SK-N-SH treated with all-trans-retinoic acid at 6 μM for 48 hours (cell line): Measurements from ENCODE around the gene KBTBD12.

ENCODE experiments used
- ATAC-seq: fragments of 200-7000 bp; cut with Tn5 transposase; 3 replicates; pipeline ENCODE4 v1.9.1; 2020; ENCODE audit warnings: mild to moderate bottlenecking, moderate library complexity
- ARNTL ChIP-seq: fragments of 450-650 bp; formaldehyde crosslinking; IDR thresholded peaks from 2 replicates; pipeline ENCODE4 v1.5.0; 2020; ENCODE audit warnings: low read depth, mild to moderate bottlenecking, moderate library complexity, borderline replicate concordance
- BACH2 ChIP-seq: fragments of 250-450 bp; sonication (Bioruptor Pico); IDR thresholded peaks from 2 replicates; pipeline ENCODE4 v1.9.0; 2021; ENCODE audit warnings: mild to moderate bottlenecking, borderline replicate concordance
- CREB5 ChIP-seq: fragments of 250-450 bp; sonication (Bioruptor Pico); IDR thresholded peaks from 2 replicates; pipeline ENCODE4 v1.5.1; 2020; ENCODE audit warnings: low read depth, mild to moderate bottlenecking, moderate library complexity
- CSDC2 ChIP-seq: fragments of 250-450 bp; sonication (Bioruptor Pico); IDR thresholded peaks from 2 replicates; pipeline ENCODE4 v1.5.0; 2020; ENCODE audit warnings: mild to moderate bottlenecking, moderate library complexity
- ESRRG ChIP-seq: fragments of 250-450 bp; sonication (Bioruptor Pico); IDR thresholded peaks from 2 replicates; pipeline ENCODE4 v1.6.1; 2021; ENCODE audit warnings: mild to moderate bottlenecking
- GLIS3 ChIP-seq: fragments of 250-450 bp; sonication (Bioruptor Pico); IDR thresholded peaks from 2 replicates; pipeline ENCODE4 v1.5.0; 2020; ENCODE audit warnings: mild to moderate bottlenecking, moderate library complexity
- OSR1 ChIP-seq: fragments of 250-450 bp; sonication (Bioruptor Pico); IDR thresholded peaks from 2 replicates; pipeline ENCODE4 v1.8.0; 2022; ENCODE audit warnings: moderate library complexity, mild to moderate bottlenecking, inconsistent platforms
- PATZ1 ChIP-seq: fragments of 250-450 bp; sonication (Bioruptor Pico); IDR thresholded peaks from 2 replicates; pipeline ENCODE4 v1.8.0; 2020; ENCODE audit warnings: mild to moderate bottlenecking, moderate library complexity, borderline replicate concordance
- POU6F1 ChIP-seq: fragments of 250-450 bp; sonication (Bioruptor Pico); IDR thresholded peaks from 2 replicates; pipeline ENCODE4 v1.8.0; 2021; ENCODE audit warnings: low read depth, mild to moderate bottlenecking, moderate library complexity, borderline replicate concordance
- RARB ChIP-seq: fragments of 250-450 bp; sonication (Bioruptor Pico); IDR thresholded peaks from 2 replicates; pipeline ENCODE4 v1.8.0; 2021; ENCODE audit warnings: mild to moderate bottlenecking, moderate library complexity
- SNAI2 ChIP-seq: fragments of 250-450 bp; sonication (Bioruptor Pico); IDR thresholded peaks from 2 replicates; pipeline ENCODE4 v1.5.0; 2020; ENCODE audit warnings: mild to moderate bottlenecking, moderate library complexity
- TOX ChIP-seq: fragments of 250-450 bp; sonication (Bioruptor Pico); IDR thresholded peaks from 2 replicates; pipeline ENCODE4 v1.8.0; 2021; ENCODE audit warnings: mild to moderate bottlenecking, moderate library complexity, borderline replicate concordance
- TSHZ2 ChIP-seq: fragments of 250-450 bp; sonication (Bioruptor Pico); IDR thresholded peaks from 2 replicates; pipeline ENCODE4 v1.5.0; 2020; ENCODE audit warnings: mild to moderate bottlenecking, moderate library complexity
- ZC3H10 ChIP-seq: fragments of 250-450 bp; sonication (Bioruptor Pico); IDR thresholded peaks from 2 replicates; pipeline ENCODE4 v1.5.1; 2021; ENCODE audit warnings: mild to moderate bottlenecking, moderate library complexity
- ZFP3 ChIP-seq: fragments of 250-450 bp; sonication (Bioruptor Pico); IDR thresholded peaks from 2 replicates; pipeline ENCODE4 v1.5.0; 2020; ENCODE audit warnings: mild to moderate bottlenecking, moderate library complexity
- ZFP30 ChIP-seq: fragments of 450-650 bp; formaldehyde crosslinking; IDR thresholded peaks from 2 replicates; pipeline ENCODE4 v1.5.0; 2022; ENCODE audit warnings: mild to moderate bottlenecking, moderate library complexity
- ZNF565 ChIP-seq: fragments of 450-650 bp; formaldehyde crosslinking; conservative IDR thresholded peaks from 2 replicates; pipeline ENCODE4 v1.5.0; 2020; ENCODE audit warnings: low read depth, mild to moderate bottlenecking, moderate library complexity
- ZNF70 ChIP-seq: fragments of 450-650 bp; formaldehyde crosslinking; IDR thresholded peaks from 2 replicates; pipeline ENCODE4 v1.5.0; 2020; ENCODE audit warnings: mild to moderate bottlenecking, moderate library complexity
- ZNF8 ChIP-seq: fragments of 450-650 bp; formaldehyde crosslinking; IDR thresholded peaks from 2 replicates; pipeline ENCODE4 v1.5.0; 2020; ENCODE audit warnings: mild to moderate bottlenecking, moderate library complexity

Gene KBTBD12

GRCh38 chr3:128004661-128005060, 89.6 kb downstream of the KBTBD12 start (continued):
- no peak for TF ChIP-seq ZFP30 (CRISPR knock-in tag)
- no peak for TF ChIP-seq BACH2 (CRISPR knock-in tag)
- no peak for TF ChIP-seq ESRRG (CRISPR knock-in tag)
- no peak for TF ChIP-seq GLIS3
- no peak for TF ChIP-seq RARB
- TF ChIP-seq ZNF565 (CRISPR knock-in tag): no peak

- TF ChIP-seq TSHZ2 (no peak), ZFP30 (CRISPR knock-in tag) (no peak), RARB (no peak), ZC3H10 (CRISPR knock-in tag) (no peak), ZFP3 (CRISPR knock-in tag) (no peak), SNAI2 (CRISPR knock-in tag) (no peak)
- TF ChIP-seq, all 23 proteins: peak for 0
- ATAC-seq: no peak; the same call in 2 of the 3 replicates
Observed at GRCh38 chr3:128006061-128007032, 91.3 kb downstream of the KBTBD12 start.

GRCh38 chr3:128007033-128007424, 92.0 kb downstream of the KBTBD12 start:
- no peak for ATAC-seq
- TF ChIP-seq ZFP3 (CRISPR knock-in tag) (no peak), POU6F1 (CRISPR knock-in tag) (no peak), SNAI2 (CRISPR knock-in tag) (no peak), ZNF70 (CRISPR knock-in tag) (no peak), ESRRG (CRISPR knock-in tag) (no peak), TSHZ2 (no peak), BACH2 (CRISPR knock-in tag) (no peak), CSDC2 (no peak), ZNF565 (CRISPR knock-in tag) (no peak), ZNF8 (CRISPR knock-in tag) (no peak), TOX (CRISPR knock-in tag) (no peak), PATZ1 (no peak), OSR1 (no peak), RARB (no peak), ZC3H10 (CRISPR knock-in tag) (no peak), ARNTL (CRISPR knock-in tag) (no peak), GLIS3 (no peak), CREB5 (no peak)
